Measurements from ENCODE around the gene FADD.

- TF ChIP-seq CTCF (IDR thresholded peaks at IDR 0.05; ENCODE audit: insufficient read depth, low read depth, low read length) (no peak), EZH2 (IDR thresholded peaks at IDR 0.05; ENCODE audit: insufficient read depth, low read length) (no peak)
Measured at GRCh38 chr11:70220920-70221319, 17.8 kb downstream of the FADD start.

Measured in astrocyte (in vitro differentiated cells and primary cell).